IPS-18c (cell line): ENCODE data around the gene JARID2.

Experiments
- H3K4me3 ChIP-seq: 2 replicates; pipeline ENCODE4 v1.7.0; 2013; ENCODE audit warnings: low read depth, mild to moderate bottlenecking, low read length, moderate library complexity; ENCODE audit not compliant: insufficient read depth
- H3K9me3 ChIP-seq: one replicate; pipeline ENCODE4 v1.6.1; 2013; ENCODE audit warnings: mild to moderate bottlenecking, low read length, moderate library complexity; ENCODE audit not compliant: control insufficient read depth, insufficient read depth

The JARID2 gene

GRCh38 chr6:15332446-15332845 is 86.6 kb downstream of the JARID2 start:
- H3K9me3 ChIP-seq: no peaks in the 10 kb centered on the region
- H3K4me3 ChIP-seq: no peak overlapping the region

DNA sequence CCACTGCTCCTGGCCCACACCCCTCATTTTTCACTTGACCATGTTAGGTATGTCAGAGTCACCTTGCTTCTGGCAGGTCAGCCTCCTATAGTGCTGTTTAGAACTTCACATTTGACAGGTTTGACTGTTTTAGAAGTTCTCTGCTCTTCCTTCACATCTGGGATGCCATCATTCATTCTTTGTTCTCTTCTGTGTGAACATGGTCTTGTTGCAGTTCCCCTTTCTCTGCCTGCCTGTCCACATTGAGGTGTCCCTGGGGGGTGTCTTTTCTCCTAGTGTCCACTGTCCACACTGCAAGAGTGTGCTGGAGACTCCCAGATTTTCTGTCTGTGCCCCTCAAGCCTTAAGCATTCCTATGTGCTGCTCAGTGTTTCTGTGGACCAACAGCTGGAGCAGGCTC is 89.5 kb downstream of the JARID2 start:
- H3K4me3 ChIP-seq: no peak overlapping the region
- no peaks in the 10 kb centered on the region for H3K9me3 ChIP-seq

DNA sequence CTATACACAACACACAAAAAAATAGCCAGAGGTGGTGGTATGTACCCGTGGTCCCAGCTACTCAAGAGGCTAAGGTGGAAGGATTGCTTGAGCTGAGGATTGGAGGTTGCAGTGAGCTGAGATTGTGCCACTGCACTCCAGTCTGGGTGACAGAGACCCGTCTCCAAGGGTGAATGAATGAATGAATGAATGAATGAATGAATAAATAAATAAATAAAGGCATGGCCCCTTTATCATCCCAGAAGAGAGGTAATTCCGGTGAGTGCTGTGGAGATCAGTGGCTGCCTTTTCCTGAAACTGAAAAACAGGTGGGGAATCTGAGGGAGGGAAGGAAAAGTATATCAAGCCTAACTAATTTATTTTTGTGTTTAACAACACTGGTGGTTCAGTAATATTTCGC is 90.0 kb downstream of the JARID2 start:
- H3K9me3 ChIP-seq: no peaks in the 10 kb centered on the region
- no peak overlapping the region for H3K4me3 ChIP-seq

GRCh38 chr6:15336900-15337560 is 91.2 kb downstream of the JARID2 start:
- no peaks in the 10 kb centered on the region for H3K9me3 ChIP-seq
- H3K4me3 ChIP-seq: no peak overlapping the region

DNA sequence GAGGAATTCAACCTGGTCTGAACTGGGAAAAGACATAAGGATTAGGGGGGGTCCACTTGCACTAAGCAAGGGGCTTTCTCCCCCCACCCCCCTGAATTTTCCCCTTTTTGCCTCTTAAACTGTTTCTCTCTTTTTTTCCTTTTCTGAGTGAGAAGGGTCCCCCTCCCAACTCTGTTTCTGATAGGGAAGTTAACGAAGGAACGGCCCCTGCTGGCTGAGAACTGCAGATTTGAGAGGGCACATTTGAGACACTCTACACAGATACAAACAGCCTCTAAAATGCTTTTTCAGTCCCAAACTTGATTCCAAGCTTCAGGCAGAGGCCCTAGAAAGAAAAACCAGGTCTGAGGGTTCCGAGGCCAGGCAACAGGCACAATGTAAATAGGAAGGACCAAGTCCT is 91.7 kb downstream of the JARID2 start:
- H3K9me3 ChIP-seq: no peaks in the 10 kb centered on the region
- no peak overlapping the region for H3K4me3 ChIP-seq

DNA sequence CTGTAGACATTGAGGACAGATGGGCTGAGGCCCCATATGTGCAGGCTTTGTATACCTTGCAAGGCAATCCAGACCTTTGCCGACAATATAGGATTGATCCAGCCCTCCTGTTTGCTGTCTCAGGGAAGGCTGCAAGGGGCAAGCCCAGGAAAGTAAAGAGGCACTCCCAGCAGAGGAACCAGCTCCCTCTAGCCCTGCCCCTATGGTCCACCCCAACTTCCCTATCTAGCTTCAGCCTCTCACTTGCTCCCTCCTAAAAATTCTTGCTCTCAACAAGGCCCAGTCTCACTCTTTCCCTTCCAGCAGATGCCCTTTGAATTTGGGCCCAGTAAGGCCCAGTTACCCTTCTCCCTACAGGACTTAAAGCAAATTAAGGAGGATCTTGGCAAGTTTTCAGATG is 92.6 kb downstream of the JARID2 start:
- Histone ChIP-seq H3K4me3 (no peak overlapping the region), H3K9me3 (no peaks in the 10 kb centered on the region)

GRCh38 chr6:15339081-15339480 is 93.2 kb downstream of the JARID2 start:
- Histone ChIP-seq H3K4me3 (no peak overlapping the region), H3K9me3 (no peaks in the 10 kb centered on the region)

DNA sequence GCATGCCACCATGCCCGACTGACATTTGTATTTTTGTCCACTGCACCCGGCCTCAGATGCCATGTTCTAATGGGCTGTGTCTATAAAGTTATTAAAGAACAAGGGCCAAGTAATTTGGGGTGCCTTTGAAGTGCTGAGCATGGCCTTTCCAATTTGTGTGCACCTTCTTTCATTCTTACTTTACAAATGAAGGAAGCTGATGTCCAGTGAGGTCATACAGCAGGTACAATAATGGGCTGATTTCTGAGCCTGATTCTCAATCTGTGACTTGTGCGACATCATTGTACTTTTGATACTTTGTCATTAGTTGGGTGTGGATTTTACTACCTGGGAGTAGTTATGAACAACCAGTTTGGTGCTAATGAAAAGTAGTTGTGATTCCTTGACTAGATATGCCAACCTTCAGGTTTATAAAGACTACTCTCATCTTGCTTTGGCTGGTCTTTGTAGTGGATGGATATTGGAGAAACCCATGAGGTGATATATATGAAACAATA is 94.3 kb downstream of the JARID2 start:
- no peak overlapping the region for H3K4me3 ChIP-seq
- H3K9me3 ChIP-seq: no peaks in the 10 kb centered on the region

GRCh38 chr6:15340775-15341174 is 94.9 kb downstream of the JARID2 start:
- Histone ChIP-seq H3K9me3 (no peaks in the 10 kb centered on the region), H3K4me3 (no peak overlapping the region)

DNA sequence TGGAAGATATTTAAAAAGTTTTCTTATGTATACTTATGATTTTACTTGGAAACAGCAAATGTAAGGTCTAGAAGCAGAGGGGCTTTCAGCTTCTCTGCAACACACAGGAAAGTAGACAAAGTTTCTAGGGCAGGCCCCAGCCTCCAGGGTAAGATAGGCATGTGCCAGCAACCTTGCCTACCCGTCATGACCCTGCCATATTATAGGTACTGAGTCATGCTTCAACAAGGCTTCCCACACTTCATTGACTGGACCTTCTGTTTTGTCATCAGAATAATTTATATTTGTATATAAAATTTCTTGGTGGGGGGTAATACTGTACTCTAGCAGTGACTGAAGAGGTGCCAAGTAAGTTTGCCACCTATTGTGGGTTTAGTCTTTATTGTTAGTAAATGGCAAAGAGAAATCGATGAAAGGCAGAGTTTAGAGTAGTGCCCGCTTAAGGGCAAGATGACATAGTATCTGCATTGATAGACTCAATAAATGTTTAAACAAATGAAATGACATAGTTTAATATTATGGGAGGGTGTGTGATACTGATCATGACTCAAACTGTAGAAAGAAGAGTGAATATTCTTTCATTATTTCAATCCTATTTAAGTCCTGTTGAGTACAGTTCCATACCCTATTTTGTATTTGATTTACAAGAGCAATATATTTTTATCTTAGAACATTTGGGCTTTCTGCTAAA is 95.6 kb downstream of the JARID2 start:
- H3K9me3 ChIP-seq: no peaks in the 10 kb centered on the region
- H3K4me3 ChIP-seq: no peak overlapping the region

DNA sequence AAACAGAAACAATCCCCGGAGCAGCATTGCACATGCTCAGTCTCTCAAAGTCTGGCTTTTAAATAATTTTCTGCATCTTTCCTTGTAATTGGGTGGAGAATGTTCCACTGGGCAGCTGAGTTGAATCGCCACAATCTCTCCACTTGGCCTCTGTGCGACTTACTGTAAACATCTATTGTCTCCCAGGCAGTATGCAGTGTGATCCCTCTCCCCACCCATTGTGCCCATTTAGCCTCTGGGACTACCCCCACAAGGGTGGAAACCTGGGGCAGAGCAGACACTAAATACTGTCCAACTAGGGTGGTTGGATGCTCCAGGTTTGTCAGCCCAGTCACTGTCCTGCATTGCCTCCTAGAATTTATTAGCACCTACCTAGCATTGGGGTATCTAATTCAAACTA is 96.2 kb downstream of the JARID2 start:
- Histone ChIP-seq H3K4me3 (no peak overlapping the region), H3K9me3 (no peaks in the 10 kb centered on the region)

DNA sequence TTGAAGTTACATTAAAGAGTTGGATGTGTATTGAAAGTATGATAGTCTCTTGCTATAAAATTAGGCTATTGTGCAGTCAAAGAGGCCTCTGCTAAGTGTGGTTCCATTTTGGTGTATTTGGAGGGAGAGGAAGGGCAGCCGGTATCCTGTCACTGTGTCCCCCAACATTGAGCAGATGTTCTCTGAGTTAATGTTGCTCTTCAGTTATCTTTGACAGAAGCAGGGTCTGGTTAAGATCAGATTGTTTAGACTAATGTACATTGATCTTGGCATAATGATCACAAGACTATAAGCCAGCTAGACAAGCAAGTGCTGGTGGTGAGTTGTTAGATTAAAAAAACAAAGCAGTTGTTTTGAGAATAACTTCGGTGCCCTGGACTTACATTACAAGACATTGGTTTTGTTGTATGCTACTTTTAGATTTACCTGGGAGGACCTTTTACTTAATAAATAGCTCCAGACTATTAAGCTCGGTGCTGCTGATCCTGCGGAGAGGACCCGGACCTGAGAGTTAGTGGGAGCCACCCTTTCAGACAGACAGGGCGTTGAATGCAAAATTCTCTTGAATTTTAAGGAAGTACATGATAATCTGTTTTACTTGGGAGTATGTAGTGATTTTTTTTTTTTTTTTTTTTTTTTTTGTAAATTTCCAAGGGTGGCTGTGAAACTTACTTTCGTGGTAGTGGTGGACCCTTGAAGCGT is 97.8 kb downstream of the JARID2 start:
- no peak overlapping the region for H3K4me3 ChIP-seq
- no peaks in the 10 kb centered on the region for H3K9me3 ChIP-seq

DNA sequence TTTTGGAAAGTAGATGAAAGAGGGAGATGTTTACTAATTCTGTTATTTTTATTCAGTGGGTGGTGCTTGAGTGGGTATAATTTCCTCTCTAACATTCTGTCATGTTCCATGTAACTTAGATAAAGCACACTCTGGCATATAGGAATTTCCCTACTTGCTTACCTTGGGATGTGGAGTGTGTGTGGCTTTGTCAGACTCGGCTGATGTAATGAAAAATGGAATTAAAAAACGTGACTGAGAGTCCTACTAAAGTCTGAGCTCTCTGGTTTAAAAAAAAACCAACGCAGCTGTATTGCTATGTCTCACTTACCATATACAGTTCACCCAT is 98.3 kb downstream of the JARID2 start:
- no peaks in the 10 kb centered on the region for H3K9me3 ChIP-seq
- H3K4me3 ChIP-seq: no peak overlapping the region

GRCh38 chr6:15344831-15345230 is 99.0 kb downstream of the JARID2 start:
- Histone ChIP-seq H3K4me3 (no peak overlapping the region), H3K9me3 (no peaks in the 10 kb centered on the region)

- Histone ChIP-seq H3K4me3 (no peak overlapping the region), H3K9me3 (no peaks in the 10 kb centered on the region)
Measured at GRCh38 chr6:15346315-15346714, 100.4 kb downstream of the JARID2 start.

- Histone ChIP-seq H3K9me3 (no peaks in the 10 kb centered on the region), H3K4me3 (no peak overlapping the region)
Measured at GRCh38 chr6:15348528-15348927, 102.7 kb downstream of the JARID2 start.

DNA sequence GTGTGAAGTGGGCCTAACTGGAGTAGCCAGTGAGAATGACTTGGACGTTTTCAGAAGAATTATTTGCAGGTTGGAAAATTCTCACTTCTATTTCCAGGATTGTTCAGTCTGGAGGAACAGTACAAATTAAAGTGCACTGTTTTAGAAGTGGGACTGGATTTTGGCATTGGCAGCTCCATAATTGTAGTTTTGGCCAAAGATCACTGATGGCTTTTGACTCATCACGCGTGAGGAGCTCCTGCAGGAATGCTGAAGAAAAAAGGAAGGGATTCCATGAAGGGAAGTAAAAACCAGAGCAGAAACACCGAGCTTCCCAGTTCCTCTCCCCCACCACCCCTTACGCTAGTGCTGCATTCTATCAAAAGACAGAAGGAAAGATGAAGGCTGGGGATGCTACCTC is 103.5 kb downstream of the JARID2 start:
- no peaks in the 10 kb centered on the region for H3K9me3 ChIP-seq
- H3K4me3 ChIP-seq: no peak overlapping the region

DNA sequence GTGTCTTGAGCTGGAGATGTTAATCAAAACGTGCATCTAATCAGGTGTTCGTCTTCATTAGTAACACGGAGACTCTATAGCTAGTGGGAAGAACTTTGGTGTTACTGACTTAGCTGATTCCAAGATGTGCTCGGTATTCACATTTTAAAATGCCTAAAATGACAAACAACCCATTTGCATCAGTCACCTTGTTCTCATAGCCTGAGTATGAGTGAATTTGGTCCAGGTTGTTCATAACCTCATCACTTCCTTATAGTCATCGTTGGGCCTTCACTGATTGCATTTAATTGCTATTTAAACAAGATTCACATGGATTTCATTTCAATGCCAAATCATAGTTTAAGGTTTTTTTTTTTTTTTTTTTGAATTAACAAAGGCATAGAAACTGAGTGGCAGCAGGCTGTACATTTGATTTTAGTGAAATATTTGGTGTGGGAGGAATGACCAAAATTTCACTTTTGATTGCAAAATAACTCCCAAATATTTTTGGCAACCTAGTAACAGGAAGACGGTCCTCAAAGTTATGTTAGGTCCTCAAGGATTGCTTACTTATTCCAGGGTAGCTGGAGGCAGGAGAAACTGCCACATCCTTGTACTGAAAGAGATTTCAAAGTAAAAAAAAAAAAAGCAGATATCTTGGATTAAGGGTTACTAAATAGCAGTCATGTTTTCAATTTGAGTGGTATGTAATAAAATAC is 104.7 kb downstream of the JARID2 start:
- no peaks in the 10 kb centered on the region for H3K9me3 ChIP-seq
- no peak overlapping the region for H3K4me3 ChIP-seq
